ENCODE measurements around the gene TLE2.
A peak's percentile ranks its signal among the peaks of the same experiment; 100 is the strongest.

The TLE2 gene

DNA sequence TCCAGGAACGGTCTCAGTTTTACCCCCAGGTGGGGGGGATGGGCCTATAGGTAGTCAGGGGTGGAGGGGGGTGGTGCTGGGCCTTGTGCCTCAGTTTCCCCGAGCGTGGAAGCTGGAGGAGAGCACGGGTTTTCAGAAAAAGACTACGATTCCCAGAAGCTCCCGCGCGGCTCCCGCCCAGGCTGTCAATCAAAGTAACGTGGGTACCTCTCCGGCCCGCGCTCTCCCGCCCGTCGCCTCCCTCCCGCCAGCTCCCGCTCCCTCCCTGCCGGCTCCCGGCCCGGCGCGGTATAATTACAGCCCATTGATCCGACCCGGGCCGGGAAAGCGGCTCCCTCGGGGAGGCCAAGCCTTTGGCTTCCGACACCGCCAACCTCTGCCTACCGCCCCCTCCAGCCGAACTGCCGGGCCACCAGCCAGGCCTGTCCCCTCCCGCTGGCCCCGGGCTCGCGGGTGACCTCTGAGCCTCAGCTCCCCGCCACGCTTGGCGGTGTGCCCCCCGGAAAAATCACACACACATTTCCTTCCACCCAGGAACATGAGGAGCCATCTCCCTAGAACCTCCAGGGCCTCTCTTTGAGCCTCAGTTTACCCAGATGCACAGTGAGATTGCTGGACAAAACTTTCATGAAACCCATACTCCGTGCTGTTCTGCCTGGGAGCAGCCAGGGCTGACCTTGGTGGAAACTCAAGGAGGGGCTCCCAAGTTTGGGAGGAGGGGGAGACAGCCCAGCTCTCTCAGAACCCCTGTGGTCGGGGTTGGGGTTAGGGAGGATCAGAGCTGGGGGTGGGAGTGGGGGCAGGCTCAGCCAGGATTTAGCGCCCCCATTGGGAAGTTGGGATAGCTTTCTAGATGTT lies 7.3 kb upstream of the TLE2 start:
- TF ChIP-seq, protein P1, sequence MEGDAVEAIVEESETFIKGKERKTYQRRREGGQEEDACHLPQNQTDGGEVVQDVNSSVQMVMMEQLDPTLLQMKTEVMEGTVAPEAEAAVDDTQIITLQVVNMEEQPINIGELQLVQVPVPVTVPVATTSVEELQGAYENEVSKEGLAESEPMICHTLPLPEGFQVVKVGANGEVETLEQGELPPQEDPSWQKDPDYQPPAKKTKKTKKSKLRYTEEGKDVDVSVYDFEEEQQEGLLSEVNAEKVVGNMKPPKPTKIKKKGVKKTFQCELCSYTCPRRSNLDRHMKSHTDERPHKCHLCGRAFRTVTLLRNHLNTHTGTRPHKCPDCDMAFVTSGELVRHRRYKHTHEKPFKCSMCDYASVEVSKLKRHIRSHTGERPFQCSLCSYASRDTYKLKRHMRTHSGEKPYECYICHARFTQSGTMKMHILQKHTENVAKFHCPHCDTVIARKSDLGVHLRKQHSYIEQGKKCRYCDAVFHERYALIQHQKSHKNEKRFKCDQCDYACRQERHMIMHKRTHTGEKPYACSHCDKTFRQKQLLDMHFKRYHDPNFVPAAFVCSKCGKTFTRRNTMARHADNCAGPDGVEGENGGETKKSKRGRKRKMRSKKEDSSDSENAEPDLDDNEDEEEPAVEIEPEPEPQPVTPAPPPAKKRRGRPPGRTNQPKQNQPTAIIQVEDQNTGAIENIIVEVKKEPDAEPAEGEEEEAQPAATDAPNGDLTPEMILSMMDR (IDR thresholded peaks at IDR 0.05; ENCODE audit: insufficient read depth, low read length, missing control alignments): no peak
- ChIA-PET CTCF (interaction anchor here (0.6 to 2.6 kb wide), 11 partner anchors 16 to 85 kb away, joined by 3 to 13 read pairs (median 5); partner anchors contain the start of gene TLE5), POLR2A (interaction anchor here (0.6 to 2.2 kb wide), 5 partner anchors 14 to 86 kb away, joined by 3 to 11 read pairs (median 4); partner anchors contain the start of gene TLE5)
- DNase-seq (ENCODE audit: low read depth, low spot score): no peak
- H3K4me3 ChIP-seq (ENCODE audit: low read depth, low read length): peak overlapping the region; percentile 55

DNA sequence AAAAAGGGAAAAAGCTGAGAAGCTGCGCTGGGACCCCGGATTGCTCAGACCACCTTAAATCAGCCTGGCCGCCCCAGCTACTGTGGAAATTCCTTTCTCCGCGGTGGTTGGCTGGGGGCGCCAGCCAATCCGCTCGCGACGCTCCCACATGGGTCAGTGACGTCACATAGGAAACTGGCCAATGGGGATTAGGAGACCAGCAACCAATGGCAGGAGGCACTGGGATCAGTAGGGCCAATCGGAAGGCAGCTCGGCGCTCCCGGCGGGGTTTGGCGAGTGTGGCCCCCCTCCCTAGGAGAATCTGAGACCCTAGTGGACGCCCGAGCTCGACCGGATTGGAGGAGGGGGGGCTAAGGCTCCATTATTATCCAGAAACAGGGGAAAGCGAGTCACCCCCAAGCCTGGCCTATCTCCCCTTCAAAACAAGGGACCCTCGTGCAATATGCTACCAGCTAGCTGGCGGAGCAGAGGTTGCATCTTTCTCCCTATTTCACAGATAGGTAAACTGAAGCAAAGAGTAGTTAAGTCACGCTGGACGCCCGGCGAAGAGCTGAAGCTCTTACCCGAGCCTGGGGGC lies 6.5 kb upstream of the TLE2 start:
- ChIA-PET POLR2A (interaction anchor here (0.6 to 2.2 kb wide), 5 partner anchors 14 to 85 kb away, joined by 3 to 11 read pairs (median 4); partner anchors contain the start of gene TLE5), CTCF (interaction anchor here (0.6 to 2.6 kb wide), 11 partner anchors 16 to 84 kb away, joined by 3 to 13 read pairs (median 5); partner anchors contain the start of gene TLE5)
- peak overlapping the region; percentile 61 for H3K4me3 ChIP-seq (ENCODE audit: low read depth, low read length)
- TF ChIP-seq, protein P1 (IDR thresholded peaks at IDR 0.05; ENCODE audit: insufficient read depth, low read length, missing control alignments): no peak
- peak; percentile 86 for DNase-seq (ENCODE audit: low read depth, low spot score)

DNA sequence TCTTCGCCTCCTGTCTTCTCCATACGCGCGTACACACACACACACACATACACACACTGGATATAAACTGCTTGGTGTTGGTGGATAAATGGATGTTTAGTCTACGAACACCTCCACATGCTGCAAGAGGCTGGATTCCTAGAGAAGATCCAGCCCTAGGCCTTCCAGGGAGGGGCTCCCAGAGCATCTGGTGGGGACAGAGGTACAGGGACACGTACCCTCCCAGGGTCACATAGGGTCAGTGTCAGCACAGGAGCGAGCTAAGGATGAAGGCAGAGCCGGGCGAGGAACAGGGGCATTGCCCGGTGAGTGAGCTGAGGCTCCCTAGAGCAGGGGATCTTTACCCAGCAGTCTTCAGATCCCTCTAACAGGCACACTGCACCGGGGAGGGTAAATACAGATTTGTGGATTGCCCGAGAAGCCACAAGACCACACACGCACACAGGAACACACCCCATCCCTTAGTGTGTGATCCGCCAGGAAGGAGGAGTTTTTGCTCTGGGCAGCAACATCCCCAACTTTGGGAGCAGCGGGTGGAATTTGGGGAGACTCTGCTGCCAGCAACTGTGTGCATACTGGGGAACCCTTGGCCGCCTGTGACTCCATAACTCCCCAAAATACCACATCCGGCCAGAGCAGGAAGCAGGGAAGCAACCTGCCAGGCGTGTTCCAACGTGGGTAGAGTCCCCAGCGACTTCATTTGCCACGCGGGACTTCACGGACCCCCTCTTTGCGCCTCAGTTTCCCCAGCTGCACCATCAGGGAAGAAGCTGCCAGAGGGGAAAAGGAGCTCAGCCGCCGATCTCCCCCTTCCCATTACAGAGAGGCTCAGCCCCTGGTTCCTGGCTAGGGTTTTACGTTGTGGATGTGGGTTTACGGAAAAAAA lies 5.8 kb upstream of the TLE2 start:
- H3K4me3 ChIP-seq (ENCODE audit: low read depth, low read length): peak overlapping the region; percentile 61
- DNase-seq (ENCODE audit: low read depth, low spot score): no peak
- POLR2A ChIA-PET: interaction anchor here (1.1 to 2.2 kb wide), 3 partner anchors 17 to 28 kb away, joined by 3 to 11 read pairs (median 6); partner anchors contain the start of gene TLE5
- TF ChIP-seq, protein P1 (IDR thresholded peaks at IDR 0.05; ENCODE audit: insufficient read depth, low read length, missing control alignments): no peak
- CTCF ChIA-PET: interaction anchor here (0.7 to 2.6 kb wide), 7 partner anchors 17 to 216 kb away, joined by 3 to 13 read pairs (median 5); no protein-coding TSS in a partner anchor

DNA sequence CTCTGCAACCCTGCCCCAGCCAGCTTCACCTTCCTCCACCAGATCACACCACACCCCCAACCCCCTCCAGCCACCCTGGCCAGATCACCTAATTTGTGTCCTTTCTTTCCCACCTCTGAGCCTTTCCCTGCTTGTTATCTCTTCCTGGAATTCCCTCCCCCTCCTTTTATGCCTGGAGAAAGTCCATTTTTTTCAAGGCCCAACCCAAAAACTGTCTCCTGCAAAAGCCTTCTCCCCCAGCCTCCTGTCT lies 5.3 kb upstream of the TLE2 start:
- ChIA-PET POLR2A (no interaction called here), CTCF (interaction anchor here (0.6 to 0.7 kb wide), 2 partner anchors 41 to 215 kb away, joined by 3 read pairs; no protein-coding TSS in a partner anchor)
- TF ChIP-seq, protein P1 (IDR thresholded peaks at IDR 0.05; ENCODE audit: insufficient read depth, low read length, missing control alignments): no peak
- H3K4me3 ChIP-seq (ENCODE audit: low read depth, low read length): no peak overlapping the region; the same call in 1 of the 2 replicates
- no peak for DNase-seq (ENCODE audit: low read depth, low spot score)

DNA sequence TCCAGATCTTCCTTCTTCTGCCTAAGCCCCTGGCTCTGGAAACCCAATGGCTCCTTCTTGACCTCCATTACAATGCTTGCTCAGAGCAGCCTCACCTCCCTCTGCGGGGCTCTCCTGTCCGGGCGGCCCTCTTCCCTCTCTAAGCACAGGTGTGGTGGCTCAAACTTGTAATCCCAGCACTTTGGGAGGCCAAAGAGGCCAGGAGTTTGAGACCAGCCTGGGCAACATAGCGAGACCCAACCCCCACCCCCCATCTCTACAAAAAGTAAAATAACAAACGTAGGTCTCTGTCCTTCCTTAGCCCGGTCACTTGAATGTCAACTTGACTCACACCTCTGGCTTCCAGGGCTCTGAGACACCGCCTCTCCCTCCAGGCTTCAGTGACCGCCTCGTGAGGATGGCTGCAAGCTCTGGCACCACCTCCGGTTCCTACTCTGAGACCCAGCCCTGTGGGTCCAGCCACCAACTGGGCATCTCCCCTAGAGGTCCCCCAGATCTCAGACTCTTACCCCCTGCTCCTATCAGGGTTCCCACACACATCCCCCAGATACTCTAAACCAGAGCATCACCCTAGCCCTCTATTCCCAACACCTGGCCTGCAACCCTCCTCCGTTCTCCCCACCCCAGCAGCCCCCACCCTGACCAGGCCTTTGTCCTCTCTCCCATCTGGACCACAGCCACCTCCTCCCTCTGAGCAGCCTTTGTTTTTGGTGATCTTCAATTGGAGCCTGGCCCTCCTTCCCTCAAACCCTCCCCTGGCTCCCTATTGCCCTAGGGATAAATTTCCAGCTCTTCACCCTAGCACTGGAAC lies 4.7 kb upstream of the TLE2 start:
- TF ChIP-seq, protein P1 (IDR thresholded peaks at IDR 0.05; ENCODE audit: insufficient read depth, low read length, missing control alignments): no peak
- ChIA-PET POLR2A (no interaction called here), CTCF (interaction anchor here (0.6 to 0.7 kb wide), 2 partner anchors 42 to 215 kb away, joined by 3 read pairs; no protein-coding TSS in a partner anchor)
- no peak for DNase-seq (ENCODE audit: low read depth, low spot score)
- H3K4me3 ChIP-seq (ENCODE audit: low read depth, low read length): no peak overlapping the region

Data from AG04449 (cell line).